NB4 (cell line): ENCODE data around the gene ENPP1.

Experiments
- DNase-seq: peaks from one replicate; pipeline ENCODE4 v3.0.0; 2010; ENCODE audit warnings: low read depth
- H3K4me3 ChIP-seq: one replicate; pipeline ENCODE4 v1.5.1; 2011; ENCODE audit warnings: mild to moderate bottlenecking, low read depth, low read length, moderate library complexity
- MYC ChIP-seq: IDR thresholded peaks from 2 replicates; pipeline ENCODE4 v1.6.1; 2011; ENCODE audit warnings: low read depth, low read length
- POLR2A ChIP-seq: IDR thresholded peaks from 2 replicates; pipeline ENCODE4 v1.6.1; 2011; ENCODE audit warnings: mild to moderate bottlenecking; ENCODE audit not compliant: insufficient read length; ENCODE audit errors: extremely low read depth
- TF ChIP-seq, protein P1 (sequence below): IDR thresholded peaks from 2 replicates; pipeline ENCODE4 v1.6.1; 2011; ENCODE audit warnings: low read depth, low read length
- TF ChIP-seq, protein P2 (sequence below): IDR thresholded peaks from one replicate; pipeline ENCODE4 v1.5.1; 2012; ENCODE audit warnings: low read depth, low read length

The ENPP1 gene

DNA sequence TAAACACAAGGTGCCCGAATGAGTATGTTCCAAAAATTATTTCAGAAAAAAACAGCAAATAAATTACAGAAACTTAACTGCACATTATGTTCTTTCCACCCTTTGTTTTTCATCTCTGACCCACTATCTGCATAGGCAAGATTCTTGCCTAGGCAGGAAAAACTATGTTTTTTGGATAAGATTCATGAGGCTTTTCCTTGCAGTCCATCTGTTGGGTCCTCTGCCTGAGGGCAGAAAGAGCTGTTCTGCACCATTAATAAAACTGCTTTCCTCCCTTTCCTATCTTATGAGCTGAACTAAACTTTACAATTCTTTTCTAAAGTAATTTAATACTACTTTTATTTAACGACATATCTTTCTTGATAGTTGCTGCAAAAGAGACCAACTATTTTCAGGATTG lies 21.1 kb downstream of the ENPP1 start:
- no peak overlapping the region for H3K4me3 ChIP-seq
- TF ChIP-seq, protein P1, sequence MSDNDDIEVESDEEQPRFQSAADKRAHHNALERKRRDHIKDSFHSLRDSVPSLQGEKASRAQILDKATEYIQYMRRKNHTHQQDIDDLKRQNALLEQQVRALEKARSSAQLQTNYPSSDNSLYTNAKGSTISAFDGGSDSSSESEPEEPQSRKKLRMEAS = no peak
- TF ChIP-seq POLR2A = no peak
- TF ChIP-seq, protein P2, sequence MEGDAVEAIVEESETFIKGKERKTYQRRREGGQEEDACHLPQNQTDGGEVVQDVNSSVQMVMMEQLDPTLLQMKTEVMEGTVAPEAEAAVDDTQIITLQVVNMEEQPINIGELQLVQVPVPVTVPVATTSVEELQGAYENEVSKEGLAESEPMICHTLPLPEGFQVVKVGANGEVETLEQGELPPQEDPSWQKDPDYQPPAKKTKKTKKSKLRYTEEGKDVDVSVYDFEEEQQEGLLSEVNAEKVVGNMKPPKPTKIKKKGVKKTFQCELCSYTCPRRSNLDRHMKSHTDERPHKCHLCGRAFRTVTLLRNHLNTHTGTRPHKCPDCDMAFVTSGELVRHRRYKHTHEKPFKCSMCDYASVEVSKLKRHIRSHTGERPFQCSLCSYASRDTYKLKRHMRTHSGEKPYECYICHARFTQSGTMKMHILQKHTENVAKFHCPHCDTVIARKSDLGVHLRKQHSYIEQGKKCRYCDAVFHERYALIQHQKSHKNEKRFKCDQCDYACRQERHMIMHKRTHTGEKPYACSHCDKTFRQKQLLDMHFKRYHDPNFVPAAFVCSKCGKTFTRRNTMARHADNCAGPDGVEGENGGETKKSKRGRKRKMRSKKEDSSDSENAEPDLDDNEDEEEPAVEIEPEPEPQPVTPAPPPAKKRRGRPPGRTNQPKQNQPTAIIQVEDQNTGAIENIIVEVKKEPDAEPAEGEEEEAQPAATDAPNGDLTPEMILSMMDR = no peak
- TF ChIP-seq MYC = no peak

DNA sequence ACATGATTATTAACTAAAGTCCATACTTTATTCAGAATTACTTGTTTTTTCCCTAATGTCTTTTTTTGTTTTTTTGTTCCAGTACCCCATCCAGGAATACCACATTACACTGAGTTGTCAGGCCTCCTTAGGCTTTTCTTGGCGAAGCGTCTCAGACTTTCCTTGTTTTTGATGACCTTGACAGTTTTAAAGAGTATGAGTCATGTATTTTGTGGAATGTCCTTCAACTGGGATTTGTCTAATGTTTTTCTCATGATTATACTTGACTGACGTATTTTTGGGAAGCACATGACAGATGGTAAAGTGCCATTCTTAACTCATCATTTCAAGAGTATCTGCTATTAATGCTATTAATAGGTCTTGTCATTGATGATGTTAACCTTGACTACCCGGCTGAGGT lies 23.6 kb downstream of the ENPP1 start:
- TF ChIP-seq POLR2A (no peak), MYC (no peak)
- TF ChIP-seq, protein P1 = no peak
- TF ChIP-seq, protein P2 = no peak
- H3K4me3 ChIP-seq = no peak overlapping the region
- no peak for DNase-seq

More for the DNA sequence above, 21.1 kb downstream of the ENPP1 start:
- no peak for DNase-seq

DNA sequence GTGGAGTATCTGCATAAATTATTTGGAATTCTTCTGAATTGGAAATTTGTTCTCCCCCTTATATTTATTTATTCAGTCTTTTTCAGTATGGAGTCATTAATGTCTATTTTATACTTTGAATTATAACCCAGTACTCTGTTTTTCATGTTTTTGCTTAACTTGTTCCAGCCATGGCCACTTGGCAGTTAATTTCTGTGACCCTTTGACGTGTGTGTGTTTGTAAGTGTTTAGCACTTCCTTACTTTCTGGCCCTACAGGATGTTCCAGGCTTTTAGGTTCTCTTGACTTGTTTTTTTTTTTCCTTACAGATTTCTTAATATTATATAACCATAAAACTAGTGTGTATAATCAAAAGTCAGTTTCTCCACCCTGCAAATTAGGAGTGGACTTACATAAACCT lies 24.1 kb downstream of the ENPP1 start:
- DNase-seq = no peak
- no peak overlapping the region for H3K4me3 ChIP-seq
- no peak for TF ChIP-seq POLR2A

DNA sequence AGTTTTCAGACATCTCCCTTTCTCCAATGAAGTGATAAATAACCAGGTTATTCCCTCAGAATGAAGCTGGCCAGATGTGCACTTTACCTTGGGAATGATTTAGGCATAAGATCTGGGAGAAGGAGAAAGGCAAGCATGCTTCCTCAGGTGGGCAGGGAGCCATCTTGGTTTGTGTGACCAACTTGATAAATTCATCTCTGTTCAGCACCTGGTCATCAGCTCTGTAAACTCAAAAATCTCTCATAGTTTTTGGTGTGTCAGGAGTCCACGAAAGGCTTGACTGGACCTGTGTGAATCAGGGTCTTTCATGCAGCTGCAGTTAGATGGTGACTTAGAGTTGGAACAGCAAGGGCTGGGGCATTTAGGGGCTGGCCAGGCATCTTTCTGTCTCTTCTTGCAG lies 24.5 kb downstream of the ENPP1 start:
- no peak for DNase-seq

DNA sequence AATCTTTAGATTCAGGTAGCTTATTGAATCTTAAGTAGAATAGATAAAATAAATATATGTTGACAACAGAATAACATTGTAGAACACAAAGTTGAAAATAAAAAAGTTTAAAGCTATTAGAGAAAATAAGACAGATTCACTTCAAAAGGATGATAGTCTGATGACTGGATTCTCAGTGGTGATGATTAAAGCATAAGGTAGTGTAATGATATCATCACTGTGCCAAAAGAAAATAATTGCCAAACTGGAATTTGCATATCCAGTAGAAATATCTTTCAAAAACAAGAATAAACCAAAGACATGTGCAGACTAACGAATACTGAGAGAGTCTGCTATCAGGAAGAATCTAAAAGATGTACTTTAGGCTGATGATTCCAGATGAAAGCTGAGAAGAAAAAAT lies 30.2 kb downstream of the ENPP1 start:
- DNase-seq = no peak
- TF ChIP-seq, protein P2 = no peak
- TF ChIP-seq, protein P1 = no peak
- TF ChIP-seq MYC (no peak), POLR2A (no peak)
- no peak overlapping the region for H3K4me3 ChIP-seq

More for the DNA sequence above, 24.5 kb downstream of the ENPP1 start:
- H3K4me3 ChIP-seq = no peak overlapping the region
- TF ChIP-seq MYC (no peak), POLR2A (no peak)
- TF ChIP-seq, protein P2 = no peak
- TF ChIP-seq, protein P1 = no peak

DNA sequence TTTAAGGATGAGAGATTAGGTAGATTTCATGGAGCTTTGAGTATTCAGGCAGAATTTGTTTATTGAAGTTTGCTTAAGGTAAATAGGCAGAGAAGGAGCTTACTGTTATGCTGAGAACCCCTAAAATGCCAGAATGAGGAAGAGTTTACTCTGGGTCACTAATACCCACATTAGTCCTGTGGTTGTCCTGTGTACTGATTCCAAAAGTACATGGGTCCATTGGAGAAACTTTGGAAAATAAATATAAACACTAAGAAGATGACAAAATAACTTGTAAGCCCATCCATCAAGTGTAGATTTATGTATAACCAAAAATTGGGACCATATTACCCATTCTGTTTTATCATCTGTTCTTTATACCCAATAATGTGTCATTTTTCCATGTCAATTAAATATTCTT lies 31.6 kb downstream of the ENPP1 start:
- H3K4me3 ChIP-seq = no peak overlapping the region
- no peak for DNase-seq
- TF ChIP-seq, protein P2 = no peak
- TF ChIP-seq MYC = no peak
- no peak for TF ChIP-seq POLR2A
- TF ChIP-seq, protein P1 = no peak
